GM23338 (cell line): ENCODE results near the gene WIPF3. TPM values are rescaled to one million over a fixed set of nuclear protein-coding genes. Genes with fewer than 3 reads are reported as not detected.
A peak's percentile ranks its signal among the peaks of the same experiment; 100 is the strongest.

Source experiments
- ATAC-seq: fragments of 200-7000 bp; cut with Tn5 transposase; 3 replicates; pipeline ENCODE4 v1.9.1; 2020
- DNase-seq: peaks from one replicate; pipeline ENCODE4 v3.0.0-alpha.2; 2015; ENCODE audit warnings: low spot score
- H2AFZ ChIP-seq: fragments of 200-600 bp; sonication (generic); 2 replicates; pipeline ENCODE4 v1.8.0; 2016; ENCODE audit warnings: antibody characterized with exemption, mild to moderate bottlenecking, moderate library complexity
- H3F3A ChIP-seq: fragments of 200-600 bp; sonication (generic); replicated peaks from 2 replicates; pipeline ENCODE4 v1.8.0; 2017; ENCODE audit warnings: antibody characterized with exemption, mixed run types, low read depth
- H3K27ac ChIP-seq: fragments of 200-600 bp; sonication (generic); 2 replicates; pipeline ENCODE4 v1.6.1; 2016; ENCODE audit warnings: low read depth
- H3K27me3 ChIP-seq: fragments of 200-600 bp; sonication (generic); 2 replicates; pipeline ENCODE4 v1.8.0; 2016; ENCODE audit warnings: mild to moderate bottlenecking, mixed run types, moderate library complexity; ENCODE audit not compliant: insufficient read depth
- H3K36me3 ChIP-seq: fragments of 200-600 bp; sonication (generic); 2 replicates; pipeline ENCODE4 v1.8.0; 2016; ENCODE audit warnings: mild to moderate bottlenecking; ENCODE audit not compliant: insufficient read depth
- H3K4me1 ChIP-seq: fragments of 200-600 bp; sonication (generic); 2 replicates; pipeline ENCODE4 v1.8.0; 2016; ENCODE audit warnings: mild to moderate bottlenecking, moderate library complexity; ENCODE audit not compliant: insufficient read depth
- H3K4me2 ChIP-seq: fragments of 200-600 bp; sonication (generic); 2 replicates; pipeline ENCODE4 v1.7.1; 2017; ENCODE audit warnings: mixed run types
- H3K4me3 ChIP-seq: fragments of 200-600 bp; sonication (generic); 2 replicates; pipeline ENCODE4 v1.6.1; 2016; ENCODE audit warnings: mixed run types
- H3K79me2 ChIP-seq: fragments of 200-600 bp; sonication (generic); replicated peaks from 2 replicates; pipeline ENCODE4 v1.8.0; 2017; ENCODE audit warnings: mild to moderate bottlenecking; ENCODE audit not compliant: insufficient read depth
- H3K9me2 ChIP-seq: fragments of 200-600 bp; sonication (generic); 2 replicates; pipeline ENCODE4 v1.8.0; 2017; ENCODE audit not compliant: insufficient read depth
- H4K20me1 ChIP-seq: fragments of 200-600 bp; sonication (generic); replicated peaks from 2 replicates; pipeline ENCODE4 v1.8.0; 2017; ENCODE audit warnings: mild to moderate bottlenecking; ENCODE audit not compliant: insufficient read depth
- H3K27ac Mint-ChIP-seq: 2 replicates; pipeline ENCODE4 v1.8.0; 2020; ENCODE audit warnings: inconsistent platforms, mild to moderate bottlenecking, moderate library complexity, mixed read lengths
- H3K27me3 Mint-ChIP-seq: 3 replicates; pipeline ENCODE4 v1.8.0; 2022; ENCODE audit warnings: low read depth, mild to moderate bottlenecking, moderate library complexity, mixed read lengths, inconsistent platforms; ENCODE audit not compliant: insufficient read depth, poor library complexity
- H3K36me3 Mint-ChIP-seq: 3 replicates; pipeline ENCODE4 v1.8.0; 2021; ENCODE audit warnings: low read depth, mild to moderate bottlenecking, inconsistent platforms, moderate library complexity, mixed read lengths
- H3K4me1 Mint-ChIP-seq: 3 replicates; pipeline ENCODE4 v1.8.0; 2020; ENCODE audit warnings: mild to moderate bottlenecking, inconsistent platforms, mixed read lengths
- H3K4me3 Mint-ChIP-seq: 3 replicates; pipeline ENCODE4 v1.8.0; 2021; ENCODE audit warnings: moderate library complexity, mild to moderate bottlenecking, inconsistent platforms, mixed read lengths
- H3K9me3 Mint-ChIP-seq: 3 replicates; pipeline ENCODE4 v1.8.0; 2020; ENCODE audit warnings: moderate library complexity, mild to moderate bottlenecking, inconsistent platforms, mixed read lengths
- EZH2 ChIP-seq: fragments of 200-600 bp; sonication (generic); IDR thresholded peaks from one replicate; pipeline ENCODE4 v1.8.0; 2017; ENCODE audit warnings: antibody characterized with exemption, mild to moderate bottlenecking, low read depth; ENCODE audit not compliant: unreplicated experiment
- EZH2phosphoT487 ChIP-seq: fragments of 200-600 bp; sonication (generic); IDR thresholded peaks from one replicate; pipeline ENCODE4 v1.8.1; 2018; ENCODE audit warnings: antibody characterized with exemption; ENCODE audit not compliant: unreplicated experiment
- NANOG ChIP-seq: IDR thresholded peaks from 2 replicates; pipeline ENCODE4 v1.6.1; 2016; ENCODE audit warnings: antibody characterized with exemption, borderline replicate concordance
- STAT1 ChIP-seq: IDR thresholded peaks from one replicate; pipeline ENCODE4 v1.6.1; 2016; ENCODE audit warnings: antibody characterized with exemption; ENCODE audit not compliant: unreplicated experiment
- ZNF114 ChIP-seq: fragments of 250-450 bp; sonication (Bioruptor Pico); IDR thresholded peaks from 2 replicates; pipeline ENCODE4 v1.5.0; 2020; ENCODE audit warnings: mild to moderate bottlenecking, moderate library complexity
- polyA plus RNA-seq: library from polyadenylated mRNA; unstranded; fragments of >200 nt; fragmentation: Nextera tagmentation; extraction: Ambion mirVana; gene quantifications from 2 replicates; pipeline ENCODE4 v1.2.1, GENCODE V29; 2016
- total RNA-seq: library from RNA; depleted of rRNA; stranded (reverse); fragments of >200 nt; shearing (Covaris generic); gene quantifications from 2 replicates; pipeline ENCODE4 v1.2.3, GENCODE V29; 2014
- TF ChIP-seq, protein P1 (sequence below): IDR thresholded peaks from 2 replicates; pipeline ENCODE4 v1.6.1; 2016; ENCODE audit warnings: antibody characterized with exemption
- TF ChIP-seq, protein P2 (sequence below): IDR thresholded peaks from one replicate; pipeline ENCODE4 v1.6.1; 2018; ENCODE audit warnings: antibody characterized with exemption; ENCODE audit not compliant: unreplicated experiment
- TF ChIP-seq, protein P3 (sequence below), 2 experiments: fragments of 200-600 bp in 1 of 2; sonication (generic) in 1 of 2; conservative IDR thresholded peaks; 2 replicates each; pipeline versions ENCODE4 v1.5.1 to v1.6.1; 2016 to 2017; ENCODE audit warnings: antibody characterized with exemption in 2 of 2, low read depth in 2 of 2, mild to moderate bottlenecking in 2 of 2, moderate library complexity in 1 of 2

Gene WIPF3
- total and polyA plus RNA-seq, 2 experiments from 2014 or later, result 5.7 to 11.4 TPM

DNA sequence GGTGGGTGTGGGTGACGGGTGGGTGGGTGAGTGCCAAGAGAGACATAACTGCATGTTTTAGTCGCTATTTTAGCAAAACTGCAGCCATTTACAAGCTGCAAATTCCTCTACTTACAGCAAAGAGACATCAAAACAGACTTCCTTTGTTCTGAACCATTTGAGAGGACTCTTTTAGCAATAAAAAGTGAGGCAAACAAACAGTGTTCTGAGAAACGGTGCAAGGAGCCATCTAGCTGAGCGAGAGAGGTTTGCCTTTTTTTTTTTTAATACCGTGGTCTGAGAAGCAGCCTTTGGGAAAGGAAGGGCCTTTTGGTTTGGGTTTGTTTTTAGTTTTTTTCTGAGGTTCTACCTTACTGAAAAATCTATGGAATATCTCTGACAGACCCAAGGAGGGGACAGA, 120.4 kb downstream of the WIPF3 start:
- Mint-ChIP-seq H3K4me3 (no peak overlapping the region), H3K4me1 (no peaks in the 10 kb centered on the region; the same call in 1 of the 3 replicates), H3K36me3 (peaks cover 14% of the 10 kb centered on the region; the same call in 2 of the 3 replicates), H3K9me3 (no peaks in the 10 kb centered on the region), H3K27me3 (peaks cover 2% of the 10 kb centered on the region), H3K27ac (no peak overlapping the region)
- no peak for ATAC-seq
- H3K36me3 ChIP-seq, result peaks cover 4% of the 10 kb centered on the region
- no peak overlapping the region for H3K27ac ChIP-seq
- peaks cover 10% of the 10 kb centered on the region; the same call in 1 of the 2 replicates for H4K20me1 ChIP-seq
- H3K4me3 ChIP-seq, result no peak overlapping the region
- TF ChIP-seq NANOG (no peak), EZH2 (no peak), EZH2phosphoT487 (no peak), STAT1 (no peak)
- TF ChIP-seq, protein P1, sequence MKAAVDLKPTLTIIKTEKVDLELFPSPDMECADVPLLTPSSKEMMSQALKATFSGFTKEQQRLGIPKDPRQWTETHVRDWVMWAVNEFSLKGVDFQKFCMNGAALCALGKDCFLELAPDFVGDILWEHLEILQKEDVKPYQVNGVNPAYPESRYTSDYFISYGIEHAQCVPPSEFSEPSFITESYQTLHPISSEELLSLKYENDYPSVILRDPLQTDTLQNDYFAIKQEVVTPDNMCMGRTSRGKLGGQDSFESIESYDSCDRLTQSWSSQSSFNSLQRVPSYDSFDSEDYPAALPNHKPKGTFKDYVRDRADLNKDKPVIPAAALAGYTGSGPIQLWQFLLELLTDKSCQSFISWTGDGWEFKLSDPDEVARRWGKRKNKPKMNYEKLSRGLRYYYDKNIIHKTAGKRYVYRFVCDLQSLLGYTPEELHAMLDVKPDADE, result no peak
- TF ChIP-seq, protein P2, sequence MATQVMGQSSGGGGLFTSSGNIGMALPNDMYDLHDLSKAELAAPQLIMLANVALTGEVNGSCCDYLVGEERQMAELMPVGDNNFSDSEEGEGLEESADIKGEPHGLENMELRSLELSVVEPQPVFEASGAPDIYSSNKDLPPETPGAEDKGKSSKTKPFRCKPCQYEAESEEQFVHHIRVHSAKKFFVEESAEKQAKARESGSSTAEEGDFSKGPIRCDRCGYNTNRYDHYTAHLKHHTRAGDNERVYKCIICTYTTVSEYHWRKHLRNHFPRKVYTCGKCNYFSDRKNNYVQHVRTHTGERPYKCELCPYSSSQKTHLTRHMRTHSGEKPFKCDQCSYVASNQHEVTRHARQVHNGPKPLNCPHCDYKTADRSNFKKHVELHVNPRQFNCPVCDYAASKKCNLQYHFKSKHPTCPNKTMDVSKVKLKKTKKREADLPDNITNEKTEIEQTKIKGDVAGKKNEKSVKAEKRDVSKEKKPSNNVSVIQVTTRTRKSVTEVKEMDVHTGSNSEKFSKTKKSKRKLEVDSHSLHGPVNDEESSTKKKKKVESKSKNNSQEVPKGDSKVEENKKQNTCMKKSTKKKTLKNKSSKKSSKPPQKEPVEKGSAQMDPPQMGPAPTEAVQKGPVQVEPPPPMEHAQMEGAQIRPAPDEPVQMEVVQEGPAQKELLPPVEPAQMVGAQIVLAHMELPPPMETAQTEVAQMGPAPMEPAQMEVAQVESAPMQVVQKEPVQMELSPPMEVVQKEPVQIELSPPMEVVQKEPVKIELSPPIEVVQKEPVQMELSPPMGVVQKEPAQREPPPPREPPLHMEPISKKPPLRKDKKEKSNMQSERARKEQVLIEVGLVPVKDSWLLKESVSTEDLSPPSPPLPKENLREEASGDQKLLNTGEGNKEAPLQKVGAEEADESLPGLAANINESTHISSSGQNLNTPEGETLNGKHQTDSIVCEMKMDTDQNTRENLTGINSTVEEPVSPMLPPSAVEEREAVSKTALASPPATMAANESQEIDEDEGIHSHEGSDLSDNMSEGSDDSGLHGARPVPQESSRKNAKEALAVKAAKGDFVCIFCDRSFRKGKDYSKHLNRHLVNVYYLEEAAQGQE, result no peak
- no peak for DNase-seq
- no peaks in the 10 kb centered on the region for H3K4me1 ChIP-seq
- no peaks in the 10 kb centered on the region for H3K9me2 ChIP-seq
- H3K4me2 ChIP-seq, result no peak overlapping the region
- H3K79me2 ChIP-seq, result no peaks in the 10 kb centered on the region
- no peaks in the 10 kb centered on the region for H3F3A ChIP-seq
- no peak overlapping the region for H2AFZ ChIP-seq
- H3K27me3 ChIP-seq, result no peaks in the 10 kb centered on the region

DNA sequence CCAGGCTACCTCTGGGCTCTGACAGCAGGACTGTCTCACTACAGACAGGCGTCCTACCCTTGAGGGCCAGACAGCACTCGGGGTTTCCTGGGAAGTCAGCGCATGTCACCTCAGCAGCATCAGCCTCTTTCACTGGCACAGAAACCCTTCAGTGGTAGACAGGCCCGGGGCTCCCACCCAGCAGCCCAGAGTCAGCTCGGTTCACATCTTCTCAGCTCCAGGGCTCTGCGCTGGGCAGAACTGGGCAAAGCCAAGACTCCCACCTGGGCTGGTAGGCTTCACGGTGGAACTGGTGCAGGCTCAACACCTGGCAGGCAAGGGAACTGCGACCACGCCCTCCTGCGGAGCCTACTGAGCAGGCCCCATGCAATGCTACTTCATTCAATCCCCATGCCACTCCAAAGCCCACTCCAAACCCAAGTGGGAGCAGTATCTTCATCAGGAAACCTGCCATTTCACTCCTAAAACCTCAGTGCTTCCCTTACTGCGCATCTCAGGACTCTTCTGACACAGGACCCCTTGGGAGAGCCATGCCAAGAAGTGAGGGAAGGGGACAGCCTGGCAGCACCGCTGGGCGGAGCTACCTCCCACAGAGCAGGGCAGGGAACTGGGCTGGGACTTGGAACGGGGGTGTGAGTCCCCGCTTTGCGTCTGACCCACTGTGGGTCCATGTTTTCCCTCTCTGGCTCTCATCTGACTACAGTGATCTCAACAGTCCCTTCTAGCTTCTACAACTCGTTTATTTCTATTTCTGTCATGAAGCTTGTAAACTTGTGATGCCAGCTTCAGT, 122.9 kb downstream of the WIPF3 start:
- Histone ChIP-seq H3K9me2 (no peaks in the 10 kb centered on the region), H3K79me2 (no peaks in the 10 kb centered on the region), H3K4me2 (no peak overlapping the region), H3K4me3 (no peak overlapping the region), H4K20me1 (peaks cover 7% of the 10 kb centered on the region; the same call in 1 of the 2 replicates), H3F3A (no peaks in the 10 kb centered on the region), H3K36me3 (peaks cover 4% of the 10 kb centered on the region; the same call in 1 of the 2 replicates), H3K4me1 (no peaks in the 10 kb centered on the region), H3K27ac (no peak overlapping the region), H3K27me3 (no peaks in the 10 kb centered on the region), H2AFZ (no peak overlapping the region)
- Mint-ChIP-seq H3K27me3 (peaks cover 2% of the 10 kb centered on the region), H3K36me3 (peaks cover 5% of the 10 kb centered on the region; the same call in 2 of the 3 replicates), H3K27ac (no peak overlapping the region), H3K4me1 (no peaks in the 10 kb centered on the region; the same call in 1 of the 3 replicates), H3K4me3 (no peak overlapping the region), H3K9me3 (no peaks in the 10 kb centered on the region)
- TF ChIP-seq ZNF114 (CRISPR knock-in tag), result no peak
- no peak for TF ChIP-seq STAT1
- TF ChIP-seq, protein P3, sequence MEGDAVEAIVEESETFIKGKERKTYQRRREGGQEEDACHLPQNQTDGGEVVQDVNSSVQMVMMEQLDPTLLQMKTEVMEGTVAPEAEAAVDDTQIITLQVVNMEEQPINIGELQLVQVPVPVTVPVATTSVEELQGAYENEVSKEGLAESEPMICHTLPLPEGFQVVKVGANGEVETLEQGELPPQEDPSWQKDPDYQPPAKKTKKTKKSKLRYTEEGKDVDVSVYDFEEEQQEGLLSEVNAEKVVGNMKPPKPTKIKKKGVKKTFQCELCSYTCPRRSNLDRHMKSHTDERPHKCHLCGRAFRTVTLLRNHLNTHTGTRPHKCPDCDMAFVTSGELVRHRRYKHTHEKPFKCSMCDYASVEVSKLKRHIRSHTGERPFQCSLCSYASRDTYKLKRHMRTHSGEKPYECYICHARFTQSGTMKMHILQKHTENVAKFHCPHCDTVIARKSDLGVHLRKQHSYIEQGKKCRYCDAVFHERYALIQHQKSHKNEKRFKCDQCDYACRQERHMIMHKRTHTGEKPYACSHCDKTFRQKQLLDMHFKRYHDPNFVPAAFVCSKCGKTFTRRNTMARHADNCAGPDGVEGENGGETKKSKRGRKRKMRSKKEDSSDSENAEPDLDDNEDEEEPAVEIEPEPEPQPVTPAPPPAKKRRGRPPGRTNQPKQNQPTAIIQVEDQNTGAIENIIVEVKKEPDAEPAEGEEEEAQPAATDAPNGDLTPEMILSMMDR (conservative IDR thresholded peaks at IDR 0.05; ENCODE audit: low read depth in 2 of 2), result no peak
- TF ChIP-seq EZH2phosphoT487, result no peak
- no peak for TF ChIP-seq NANOG
- DNase-seq (no peak), ATAC-seq (peak; percentile 78)
